GM19328 (cell line): Measurements from ENCODE around the gene GPX2.

Experiments used
- ATAC-seq: cut with Tn5 transposase; IDR thresholded peaks from one replicate; pipeline ENCODE4 v1.9.1; 2021; ENCODE audit warnings: mild to moderate bottlenecking, moderate library complexity; ENCODE audit not compliant: unreplicated experiment

Gene GPX2

DNA sequence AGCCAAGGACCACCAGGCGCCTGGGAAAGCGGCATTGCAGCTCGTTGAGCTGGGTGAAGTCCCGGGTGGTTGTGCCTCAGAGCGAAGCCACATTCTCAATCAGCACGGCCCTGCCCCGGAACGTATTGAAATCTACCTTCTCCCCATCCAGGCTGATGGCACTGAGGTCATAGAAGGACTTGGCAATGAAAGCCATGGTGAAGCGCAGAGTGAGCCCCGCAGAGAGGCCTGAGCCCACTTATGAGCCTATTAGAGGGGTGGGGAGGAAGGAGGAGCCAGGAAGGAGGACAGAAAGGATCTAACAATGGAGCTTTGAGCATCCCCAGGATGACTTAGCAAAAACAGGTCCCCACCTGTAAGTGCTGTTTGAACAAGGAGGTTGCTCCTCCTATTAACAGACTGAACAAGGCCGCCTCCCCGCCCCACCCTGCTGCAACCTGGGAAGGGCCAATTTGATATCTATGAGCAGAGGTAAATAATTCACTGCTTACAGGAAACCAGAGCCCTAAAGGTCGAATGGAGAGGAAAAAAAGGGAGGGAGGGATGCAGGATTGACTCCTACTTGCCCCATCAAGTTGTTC is at the start of gene GPX2:
GPX2 (minus strand) TSS at position 215 of the 581 bp plus-strand sequence; CDS start at position 196, 19 bp downstream.
- ATAC-seq, result no peak

DNA sequence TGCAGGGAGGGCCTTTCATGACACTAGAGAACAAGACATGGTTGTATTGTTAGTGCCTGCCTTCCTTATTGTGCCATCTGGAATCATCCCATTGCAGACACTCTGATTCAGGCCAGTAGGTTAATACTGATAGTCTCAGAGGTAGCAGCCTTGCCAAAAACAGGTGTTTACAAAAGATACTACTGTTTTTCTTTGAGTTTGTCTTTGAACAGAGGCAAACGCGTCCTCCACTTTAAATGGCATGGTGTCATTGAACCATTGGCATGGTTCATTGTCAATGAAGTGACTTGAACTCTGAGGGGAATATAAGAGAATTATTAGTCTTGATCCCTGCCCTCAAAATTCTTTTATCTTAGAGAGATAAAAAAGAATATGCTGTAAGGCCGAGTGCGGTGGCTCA is 48.4 kb upstream of the GPX2 start:
- no peak for ATAC-seq

DNA sequence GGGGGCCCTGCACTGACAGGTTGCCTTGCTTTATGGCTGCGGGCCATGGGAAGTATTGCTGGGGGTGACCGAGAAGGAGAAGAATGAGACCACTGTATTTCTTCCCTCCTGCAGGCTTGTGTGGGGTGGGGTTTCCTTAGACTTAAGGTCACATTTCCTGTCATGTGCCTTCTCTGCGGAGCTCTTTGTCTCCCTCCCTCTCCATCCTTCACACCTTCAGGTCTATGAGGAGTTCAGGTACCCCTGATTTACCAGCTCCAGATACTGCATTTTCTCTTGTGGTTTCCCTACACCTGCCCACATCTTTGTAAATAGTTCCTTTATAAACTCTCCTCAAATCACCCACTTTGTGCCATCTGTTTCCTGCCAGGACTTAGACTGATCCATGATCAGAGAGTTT is 47.8 kb upstream of the GPX2 start:
- no peak for ATAC-seq

DNA sequence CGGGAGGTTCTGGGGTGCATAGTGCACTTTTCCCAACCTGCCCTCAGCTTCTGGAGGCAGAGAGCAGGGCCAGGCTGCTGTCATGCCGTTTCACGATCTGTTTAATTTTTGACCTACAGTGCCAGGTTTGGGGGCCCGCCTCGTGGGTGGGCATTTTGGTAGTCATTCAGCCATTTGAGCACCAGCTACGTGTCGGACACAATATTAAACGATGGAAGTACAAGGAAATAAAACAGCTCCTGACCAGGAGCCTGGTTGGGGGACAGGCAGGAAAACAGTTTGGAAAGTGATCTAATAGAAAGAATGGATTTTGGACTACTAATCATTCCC is 44.9 kb upstream of the GPX2 start:
- no peak for ATAC-seq

DNA sequence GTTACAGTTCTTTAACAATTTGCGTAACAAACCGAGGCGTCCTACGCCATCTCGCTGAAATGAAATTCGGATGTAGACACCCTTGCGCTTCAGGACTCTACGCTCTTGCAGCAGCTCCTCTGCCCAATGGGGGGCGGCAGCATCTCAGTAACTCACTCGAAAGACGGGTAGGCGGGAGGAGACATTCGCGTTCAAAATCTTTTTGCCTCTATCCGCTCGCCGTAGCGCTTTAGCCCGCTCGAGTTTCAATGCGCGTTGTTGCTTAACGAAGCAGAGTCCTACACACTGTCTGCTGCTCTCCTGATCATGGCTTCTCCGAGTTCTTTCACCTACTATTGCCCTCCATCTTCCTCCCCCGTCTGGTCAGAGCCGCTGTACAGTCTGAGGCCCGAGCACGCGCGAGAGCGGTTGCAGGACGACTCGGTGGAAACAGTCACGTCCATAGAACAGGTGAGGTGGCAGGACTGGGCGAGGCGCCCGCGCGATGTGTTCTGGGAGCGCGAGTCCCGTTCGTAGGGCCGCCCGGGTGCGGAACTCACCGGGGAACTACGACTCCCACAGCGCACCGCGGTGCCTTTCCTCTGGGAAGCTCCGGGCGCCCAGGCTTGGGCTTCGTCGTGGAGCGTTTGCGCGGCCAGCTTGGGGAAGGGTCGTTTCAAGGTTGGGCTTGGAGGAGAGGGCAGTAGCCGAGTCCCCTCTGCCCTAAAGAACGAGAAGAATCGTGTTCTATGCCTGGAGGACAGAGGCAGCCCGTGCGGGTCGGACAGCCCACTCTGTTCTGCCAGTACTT is 44.3 kb upstream of the GPX2 start, which contains the start of gene FNTB:
FNTB (plus strand) TSS at position 248 of the 790 bp plus-strand sequence; CDS start at position 307, 59 bp downstream.
- ATAC-seq, result peak; percentile 90

DNA sequence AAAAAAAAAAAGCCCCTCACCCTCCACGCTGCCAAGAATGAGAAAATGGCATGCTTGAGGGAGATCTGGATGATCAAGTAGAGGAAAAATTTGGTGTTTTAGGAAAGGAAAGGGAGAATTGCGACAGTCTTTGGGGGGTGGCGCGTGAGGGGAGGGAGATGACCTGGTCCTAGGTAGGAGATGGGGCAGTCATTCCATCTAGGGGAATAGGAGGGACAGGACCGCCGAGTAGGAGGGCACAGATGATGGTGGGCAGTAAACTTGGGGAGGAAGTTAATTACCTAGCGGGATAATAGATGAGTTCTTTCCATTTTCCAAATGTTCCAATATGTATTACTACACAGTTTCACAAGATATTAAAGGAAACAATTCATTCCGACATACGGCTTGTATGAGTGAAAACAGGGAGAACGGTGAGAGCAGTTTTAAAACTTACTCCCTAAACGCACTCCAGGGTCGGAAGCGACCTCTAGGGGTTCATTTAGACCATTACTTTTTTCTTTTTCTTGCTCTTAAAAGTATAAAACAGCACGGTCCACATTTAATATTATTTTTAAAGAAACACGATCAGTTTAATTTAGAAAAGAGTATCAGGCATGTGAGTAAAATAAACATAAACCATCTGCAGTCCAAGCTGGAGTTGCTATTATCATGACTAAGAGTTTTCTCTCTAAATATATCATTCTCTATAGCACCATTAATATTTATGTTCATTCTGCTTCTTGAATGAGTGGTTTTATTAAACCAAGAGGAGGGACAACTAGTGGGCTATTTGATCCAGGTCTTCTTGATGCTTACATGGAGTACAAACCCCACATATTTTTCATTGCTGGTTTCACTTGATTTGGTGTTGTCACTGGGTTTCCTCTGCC is 41.1 kb upstream of the GPX2 start:
- ATAC-seq, result no peak

DNA sequence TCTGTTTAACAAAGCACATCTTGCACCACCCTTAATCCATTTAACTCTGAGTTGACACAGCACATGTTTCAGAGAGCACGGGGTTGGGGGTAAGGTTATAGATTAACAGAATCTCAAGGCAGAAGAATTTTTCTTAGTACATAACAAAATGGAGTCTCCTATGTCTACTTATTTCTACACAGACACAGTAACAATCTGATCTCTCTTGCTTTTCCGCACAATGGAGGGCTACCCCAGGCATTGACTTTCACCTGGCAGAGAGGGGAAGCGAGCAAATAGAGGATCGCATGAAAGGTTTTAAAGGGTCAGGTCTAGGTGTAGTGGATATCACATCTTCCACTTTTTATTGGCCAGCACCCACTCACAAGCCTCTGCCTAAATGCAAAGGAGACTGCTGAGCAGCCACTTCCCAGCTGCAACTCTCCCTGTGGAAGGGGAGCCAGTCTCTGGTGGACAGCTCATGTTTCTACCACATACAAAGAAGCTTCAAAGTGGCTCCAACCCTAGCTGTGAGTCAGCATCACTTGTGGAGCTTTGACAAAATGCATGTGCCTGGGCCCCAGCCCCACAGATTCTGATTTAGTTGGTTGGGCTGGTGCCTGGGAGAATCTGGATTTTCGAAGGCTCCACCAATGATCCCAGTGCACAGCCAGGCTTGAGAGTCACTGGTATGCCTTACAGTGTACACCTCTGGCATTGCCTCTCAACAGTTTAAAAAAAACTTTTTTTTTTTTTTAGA is 37.0 kb upstream of the GPX2 start:
- no peak for ATAC-seq

DNA sequence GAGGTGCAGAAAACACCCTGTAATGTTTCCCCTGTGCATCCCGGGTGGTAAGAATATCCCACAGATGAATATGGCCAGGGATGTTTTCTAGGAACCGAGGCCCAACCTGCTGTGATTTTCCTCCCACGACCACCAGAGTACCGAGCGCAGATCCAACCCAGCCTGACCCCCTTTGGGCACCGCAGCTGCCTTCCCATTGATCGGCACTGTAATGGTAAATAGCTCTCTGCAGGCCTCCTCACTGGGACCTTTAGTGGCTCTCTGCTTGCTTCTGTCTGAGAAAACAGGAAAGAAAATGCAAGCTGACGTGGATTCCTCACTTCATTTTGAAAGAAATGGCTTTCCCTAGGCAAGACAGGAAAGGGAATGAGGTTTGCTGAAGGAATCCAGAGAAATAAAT is 32.0 kb upstream of the GPX2 start:
- no peak for ATAC-seq

DNA sequence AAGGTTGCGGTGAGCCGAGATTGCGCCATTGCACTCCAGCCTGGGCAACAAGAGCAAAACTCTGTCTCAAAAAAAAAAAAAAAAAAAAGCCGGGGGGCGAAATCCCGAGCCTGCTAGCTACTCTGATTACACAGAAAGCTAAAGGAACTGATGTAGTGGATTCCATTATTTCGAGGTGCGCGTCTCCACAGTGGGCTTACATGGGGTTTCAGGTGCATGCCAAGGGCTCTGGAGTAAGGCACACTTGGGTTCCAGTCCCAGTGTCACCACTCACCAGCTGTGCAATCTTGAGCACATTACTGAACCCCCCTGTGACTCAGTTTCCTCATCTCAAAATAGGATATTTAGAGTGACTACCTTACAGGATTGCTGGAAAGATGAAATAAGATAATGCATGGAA is 31.3 kb upstream of the GPX2 start:
- no peak for ATAC-seq

DNA sequence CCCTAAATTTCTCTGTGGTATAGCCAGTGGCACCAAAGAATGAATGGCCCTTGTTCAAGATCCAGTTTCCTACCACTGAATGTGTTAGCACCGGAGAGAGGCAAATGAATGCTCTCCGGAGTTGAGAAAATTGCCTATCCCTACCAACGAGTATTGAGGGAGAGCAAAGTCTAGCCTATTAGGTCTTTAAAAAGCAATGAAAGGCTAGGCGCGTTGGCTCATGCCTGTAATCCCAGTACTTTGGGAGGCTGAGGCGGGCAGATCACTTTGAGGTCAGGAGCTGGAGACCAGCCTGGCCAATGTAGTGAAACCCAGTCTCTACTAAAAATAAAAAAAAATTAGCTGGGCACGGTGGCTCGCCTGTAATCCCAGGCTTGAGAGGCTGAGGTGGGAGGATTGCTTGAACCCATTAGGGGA is 30.5 kb upstream of the GPX2 start:
- no peak for ATAC-seq

DNA sequence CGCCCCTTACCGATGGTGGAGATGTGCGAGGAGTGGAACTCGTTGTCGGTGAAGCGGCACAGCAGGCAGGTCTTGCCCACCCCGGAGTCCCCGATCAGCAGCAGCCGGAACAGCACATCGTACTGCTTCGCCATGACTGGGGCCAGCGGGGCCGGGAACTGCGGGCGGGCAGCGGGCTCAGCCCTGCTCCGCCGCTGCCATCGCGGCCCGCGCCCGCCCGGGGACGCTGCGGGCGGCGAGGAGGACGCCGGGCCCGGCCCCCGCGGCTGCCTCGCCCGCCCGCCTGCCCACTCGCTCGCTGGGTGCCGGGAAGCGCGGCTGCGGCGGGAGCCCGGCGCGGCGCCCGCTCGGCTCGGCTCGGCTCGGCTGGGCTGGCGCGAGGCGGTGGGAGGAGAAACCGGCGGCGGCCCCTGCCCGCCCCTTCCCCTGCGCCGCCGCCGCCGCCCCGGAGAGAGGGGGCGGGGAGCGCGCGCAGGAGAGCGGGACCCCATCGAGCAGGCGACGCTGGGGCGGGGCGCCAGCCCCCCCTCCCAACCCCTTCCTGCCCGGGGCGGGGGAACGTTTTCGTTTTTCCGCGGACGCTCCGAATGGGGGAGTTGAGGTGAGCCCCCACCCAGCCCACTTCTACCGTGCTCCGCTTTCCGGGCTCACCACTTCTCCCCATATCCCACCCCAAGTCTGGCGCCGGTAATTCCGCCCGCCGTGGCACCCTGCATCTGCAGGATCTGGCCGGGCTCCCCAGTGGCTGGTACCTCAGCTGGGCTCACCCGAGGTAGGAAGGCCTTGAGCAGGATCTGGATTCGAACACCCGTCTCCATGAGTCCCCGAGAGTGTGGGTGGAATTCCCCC is 29.6 kb upstream of the GPX2 start, which contains the start of gene RAB15:
RAB15 (minus strand) TSS at position 394 of the 849 bp plus-strand sequence; CDS start at position 134, 260 bp downstream.
- ATAC-seq, result peak; percentile 58

DNA sequence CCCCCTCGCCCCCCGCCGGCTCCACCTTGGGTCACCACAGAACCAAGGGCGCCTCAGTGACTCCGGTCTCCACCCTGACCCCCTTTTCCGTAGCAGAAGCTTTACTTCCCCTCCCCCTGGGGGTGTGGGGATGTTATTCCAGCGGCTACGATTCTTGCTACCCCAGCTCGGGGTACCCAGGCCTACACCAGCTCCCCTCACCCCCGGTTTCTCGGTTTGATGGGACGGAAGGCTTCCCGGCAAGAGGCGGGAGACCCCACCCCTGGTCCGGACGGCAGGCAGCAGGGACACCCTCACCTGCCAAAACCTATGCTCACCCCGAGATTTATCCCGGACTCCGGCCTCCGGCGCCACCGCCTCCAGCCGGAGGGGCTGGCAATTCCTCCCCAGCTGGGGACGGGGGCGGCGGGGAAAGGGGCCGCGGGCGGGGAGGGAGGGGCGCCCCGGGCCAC is 29.0 kb upstream of the GPX2 start:
- no peak for ATAC-seq

DNA sequence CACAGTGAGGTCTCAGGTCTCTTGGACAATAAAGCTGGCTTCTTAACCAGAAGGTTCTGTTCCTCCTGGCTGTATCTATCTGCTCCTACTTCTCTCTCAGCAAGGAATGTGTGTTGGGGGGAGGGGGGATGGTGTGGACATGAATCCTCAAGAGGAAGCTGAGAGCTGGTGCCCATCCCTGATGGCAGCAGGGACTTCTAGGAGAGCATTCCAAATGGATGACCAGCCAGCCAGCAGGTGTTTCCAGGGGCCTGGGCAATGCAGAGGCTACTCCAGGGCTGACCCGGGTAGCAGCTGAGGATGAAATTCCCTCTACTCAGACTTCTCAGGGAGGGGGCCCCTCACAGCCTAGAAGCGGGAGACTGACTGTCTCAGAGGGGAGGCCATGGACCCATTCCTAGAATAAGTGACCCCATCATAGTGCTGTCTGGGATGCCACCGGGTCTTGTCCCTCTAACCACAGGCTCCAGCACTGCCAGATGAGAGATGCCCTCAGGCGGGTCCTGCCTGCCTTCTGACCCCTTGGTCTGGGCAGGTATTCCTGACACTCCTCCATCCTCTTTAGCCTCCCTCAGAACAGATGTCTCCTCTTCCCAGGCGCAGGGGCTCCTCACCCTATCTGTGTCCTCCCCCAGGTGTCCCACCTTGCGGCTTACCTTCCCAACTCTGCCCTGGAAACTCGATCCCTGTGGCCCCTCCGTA is 28.4 kb upstream of the GPX2 start:
- ATAC-seq, result no peak

DNA sequence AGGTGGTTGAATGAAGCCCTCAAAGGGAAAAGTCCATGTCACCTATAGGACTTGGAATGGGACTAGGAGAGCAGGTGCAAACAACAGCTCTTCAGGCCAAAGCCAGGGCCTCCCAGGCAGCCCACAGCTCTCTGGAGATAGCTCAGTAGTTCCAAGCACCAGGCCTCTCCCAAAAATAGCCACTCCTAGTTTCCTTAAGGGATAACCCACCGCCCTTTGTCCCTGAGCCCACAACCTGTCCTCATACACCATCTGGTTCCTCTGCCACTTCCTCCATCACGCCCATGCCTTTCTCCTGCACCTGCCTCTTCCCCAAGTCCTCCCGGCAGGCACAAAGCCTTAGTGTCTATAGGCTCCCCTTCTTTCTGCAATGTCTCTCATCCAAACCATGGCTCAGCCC is 27.5 kb upstream of the GPX2 start:
- no peak for ATAC-seq

DNA sequence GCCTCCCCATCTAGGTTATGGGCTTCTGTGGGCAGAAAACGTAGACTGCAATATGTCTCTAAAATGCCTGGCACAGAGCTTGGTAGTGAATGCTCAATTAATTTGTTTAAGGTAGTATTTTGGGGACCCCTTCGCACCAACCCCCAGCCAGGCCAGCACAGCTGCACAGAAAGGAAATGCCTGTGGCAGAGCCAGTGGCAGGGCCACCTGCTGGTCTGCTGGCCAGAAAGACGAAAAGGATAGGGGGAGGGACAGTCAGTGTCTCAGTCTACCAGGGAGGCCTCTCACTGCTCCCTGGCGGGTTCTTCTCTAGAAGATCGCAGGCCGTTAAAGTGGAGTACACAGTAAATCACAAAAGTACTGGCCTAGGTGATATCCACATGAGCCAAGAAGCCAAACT is 26.1 kb upstream of the GPX2 start:
- ATAC-seq, result no peak

DNA sequence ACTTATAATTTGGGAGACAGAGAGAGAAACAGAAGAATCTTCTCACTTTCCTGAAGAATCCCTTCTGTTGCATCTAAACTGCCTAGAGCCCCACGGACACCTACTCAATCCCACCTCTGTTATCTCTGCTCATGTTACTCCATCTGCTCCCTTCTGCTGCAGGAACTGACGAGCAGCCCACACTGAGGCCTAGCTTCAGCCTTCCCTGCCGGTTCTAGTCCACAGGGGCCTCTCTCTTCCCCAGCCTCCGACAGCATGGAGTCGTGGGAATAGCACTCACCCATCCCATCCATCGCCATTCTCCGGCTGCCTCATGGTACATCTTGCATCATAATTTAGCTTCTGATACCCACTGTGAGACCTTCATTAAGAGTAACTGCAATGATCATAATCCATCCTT is 25.6 kb upstream of the GPX2 start:
- no peak for ATAC-seq

DNA sequence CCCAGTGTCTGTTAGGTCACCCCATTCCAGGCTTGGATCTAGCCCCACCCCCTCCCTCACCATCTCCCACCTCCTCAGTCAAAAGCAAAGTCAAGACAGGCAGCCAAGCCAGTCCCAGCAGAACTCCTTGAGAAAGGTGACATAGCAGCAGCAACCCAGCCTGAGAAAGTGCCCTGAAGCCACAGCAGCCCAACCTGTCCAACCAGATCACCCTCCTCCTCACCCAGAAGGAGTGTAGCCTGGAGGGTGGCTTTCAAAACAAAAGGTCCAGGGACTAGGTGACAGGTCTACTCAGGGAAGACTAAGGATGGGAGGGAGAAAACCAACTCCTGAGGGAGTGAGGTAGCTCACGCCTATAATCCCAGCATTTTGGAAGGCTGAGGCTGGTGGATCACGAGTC is 24.4 kb upstream of the GPX2 start:
- ATAC-seq, result no peak

DNA sequence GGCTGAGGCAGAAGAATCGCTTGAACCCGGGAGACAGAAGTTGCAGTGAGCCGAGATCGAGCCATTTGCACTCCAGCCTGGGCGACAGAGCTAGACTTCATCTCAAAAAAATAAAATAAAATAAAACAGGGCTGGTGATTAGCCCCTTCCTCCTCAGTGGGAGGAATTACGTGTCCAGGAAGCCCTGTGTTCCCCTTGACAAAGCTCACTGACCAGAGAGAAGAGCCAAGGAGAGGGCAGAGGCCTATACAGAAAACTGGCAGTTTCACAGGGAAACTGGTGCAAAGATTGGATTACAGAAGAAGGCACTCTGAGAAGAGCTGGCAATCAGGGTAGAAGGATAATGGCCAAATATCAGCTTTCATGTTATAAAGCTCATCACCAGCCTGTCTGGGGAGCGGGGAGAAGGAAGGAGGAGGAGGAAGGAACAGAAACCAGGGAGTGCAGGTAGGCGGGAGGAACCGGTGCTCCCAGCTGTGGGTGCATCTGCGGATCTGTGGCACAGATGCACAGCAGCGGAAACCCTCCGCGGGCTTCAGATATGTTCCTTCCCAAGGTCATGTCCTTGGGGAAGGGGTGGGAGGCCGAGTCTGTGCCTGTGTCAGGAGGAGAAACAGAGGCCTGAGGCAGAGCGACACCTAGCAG is 22.9 kb upstream of the GPX2 start:
- no peak for ATAC-seq

DNA sequence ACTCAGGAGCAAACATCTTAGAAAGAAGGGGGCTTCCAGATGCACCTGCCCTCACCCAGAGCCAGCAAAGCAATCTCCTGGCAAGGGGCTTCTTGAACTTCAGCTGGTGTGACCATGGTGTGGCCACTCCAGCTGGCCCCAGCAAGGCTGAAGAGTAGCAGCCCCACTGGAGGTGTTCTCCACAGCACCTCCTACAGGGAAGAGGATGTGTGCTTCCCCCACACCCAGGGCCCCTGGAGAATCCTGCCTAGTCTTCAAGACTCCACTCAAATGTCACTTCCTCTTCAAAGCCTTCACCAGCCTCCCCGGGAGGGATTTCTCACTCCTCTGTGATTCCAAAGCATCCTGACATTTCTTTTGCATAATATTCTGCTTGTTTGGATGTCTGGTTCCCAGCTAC is 21.1 kb upstream of the GPX2 start:
- no peak for ATAC-seq
